HCEC 1CT (cell line): ENCODE results near the gene FBXO28.
A peak's percentile ranks its signal among the peaks of the same experiment; 100 is the strongest.

Experiments used
- DNase-seq: peaks from one replicate; pipeline ENCODE4 v3.0.0-alpha.2; 2017

The FBXO28 gene

DNA sequence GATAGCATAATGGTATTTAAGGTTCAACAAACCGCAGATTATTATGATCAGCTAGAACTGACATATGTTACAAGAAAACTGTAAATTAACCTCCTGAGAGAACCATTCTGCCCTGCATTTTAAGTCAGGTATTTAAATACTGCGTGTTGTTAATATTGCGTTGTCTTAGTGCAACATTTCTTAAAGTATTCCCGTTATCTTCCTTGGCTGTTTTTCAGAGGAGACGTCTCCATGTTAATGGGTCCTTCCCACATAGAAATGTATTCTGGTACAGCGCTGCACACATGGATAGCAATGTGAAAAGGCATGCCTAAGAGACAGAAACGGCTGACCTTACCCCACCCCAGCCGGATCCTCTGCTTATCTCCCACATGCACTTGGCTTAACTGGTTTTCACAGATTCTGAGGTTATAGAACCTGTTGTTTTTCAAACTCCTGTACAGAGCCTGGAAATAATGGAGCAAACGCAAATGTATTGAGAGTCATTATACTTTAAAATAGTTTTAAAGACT is 46.3 kb downstream of the FBXO28 start:
- DNase-seq: no peak

DNA sequence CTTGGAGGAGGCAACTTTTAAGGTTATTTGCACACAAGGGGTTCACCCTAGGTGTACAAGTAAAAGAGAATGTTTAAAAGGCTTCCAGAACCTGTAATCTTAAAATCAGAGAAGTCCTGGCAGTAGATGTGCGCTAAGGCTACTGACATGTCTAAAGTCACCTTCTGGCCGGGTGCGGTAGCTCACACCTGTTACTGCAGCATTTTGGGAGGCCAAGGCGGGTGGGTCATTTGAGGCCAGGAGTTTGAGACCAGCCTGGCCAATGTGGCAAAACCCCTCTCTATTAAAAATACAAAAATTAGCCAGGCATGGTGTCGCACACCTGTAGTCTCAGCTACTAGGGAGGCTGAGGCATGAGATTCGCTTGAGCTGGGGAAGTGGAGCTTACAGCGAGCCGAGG is 48.9 kb downstream of the FBXO28 start:
- DNase-seq: no peak

DNA sequence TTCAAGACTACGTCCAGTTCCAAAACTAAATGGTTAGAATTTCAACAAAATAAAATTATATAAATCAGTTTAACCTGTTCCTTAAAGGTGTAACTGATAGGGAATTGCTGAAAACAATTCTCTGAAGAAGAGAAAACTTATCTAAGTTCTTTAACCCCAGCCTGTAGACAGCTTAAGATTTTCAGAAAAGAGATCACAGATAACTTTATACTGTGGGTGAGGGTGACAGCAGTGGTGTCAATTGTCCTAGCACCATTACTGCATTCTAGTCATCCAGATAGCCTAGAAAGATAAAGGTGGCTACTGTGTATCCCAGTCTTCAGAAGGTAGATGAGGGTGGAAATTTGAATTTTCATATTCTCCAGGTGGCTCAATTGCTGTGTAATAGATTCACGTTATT is 49.4 kb downstream of the FBXO28 start:
- DNase-seq: no peak

DNA sequence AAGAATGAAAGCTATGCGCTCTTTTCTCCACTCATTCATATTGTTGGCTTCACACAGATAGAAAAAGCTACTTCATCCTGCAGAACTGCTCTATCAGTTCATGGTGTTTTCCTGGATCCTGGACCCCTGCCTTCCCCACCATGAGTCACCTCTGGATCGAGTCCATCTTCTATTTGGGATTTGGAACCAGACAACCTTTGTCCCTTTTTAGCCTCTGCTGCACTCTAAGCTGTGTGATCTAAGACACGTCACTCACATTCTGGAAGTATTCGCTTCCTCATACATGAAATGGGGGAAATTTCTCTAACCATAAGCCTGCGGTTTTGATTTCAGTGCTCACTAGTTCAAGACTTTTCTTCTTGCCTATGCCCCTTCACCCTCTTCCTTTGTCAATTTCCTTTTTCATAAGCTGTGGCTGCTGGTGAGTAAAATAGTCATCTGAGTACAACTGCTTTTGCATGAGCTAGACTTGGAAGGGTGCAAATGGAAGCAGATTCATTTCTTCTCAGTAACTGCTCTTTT is 55.0 kb downstream of the FBXO28 start:
- DNase-seq: peak; percentile 91

DNA sequence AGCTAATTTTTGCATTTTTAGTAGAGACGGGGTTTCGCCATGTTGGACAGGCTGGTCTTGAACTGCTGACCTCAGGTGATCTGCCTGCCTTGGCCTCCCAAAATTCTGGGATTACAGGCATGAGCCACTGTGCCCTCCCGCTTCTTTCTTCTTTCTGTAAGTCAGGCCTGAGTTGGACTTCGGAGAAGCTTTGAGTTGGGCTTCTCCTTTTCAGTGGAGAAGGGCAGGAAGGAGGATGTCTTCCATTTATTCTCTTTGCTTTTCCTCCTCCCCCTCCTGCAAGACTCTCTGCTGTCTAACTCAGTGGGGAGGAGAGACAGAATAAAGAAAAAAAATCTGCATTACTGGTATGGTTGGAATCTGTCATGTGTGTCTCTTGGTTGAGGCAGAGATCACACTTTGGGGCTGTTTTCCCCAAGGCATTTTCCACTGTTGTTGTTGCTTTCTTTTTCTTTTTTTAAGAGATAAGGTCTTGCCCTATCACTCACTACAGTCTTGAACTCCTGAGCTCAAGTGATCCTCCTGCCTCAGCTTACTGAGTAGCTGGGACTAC is 55.9 kb downstream of the FBXO28 start:
- DNase-seq: no peak

DNA sequence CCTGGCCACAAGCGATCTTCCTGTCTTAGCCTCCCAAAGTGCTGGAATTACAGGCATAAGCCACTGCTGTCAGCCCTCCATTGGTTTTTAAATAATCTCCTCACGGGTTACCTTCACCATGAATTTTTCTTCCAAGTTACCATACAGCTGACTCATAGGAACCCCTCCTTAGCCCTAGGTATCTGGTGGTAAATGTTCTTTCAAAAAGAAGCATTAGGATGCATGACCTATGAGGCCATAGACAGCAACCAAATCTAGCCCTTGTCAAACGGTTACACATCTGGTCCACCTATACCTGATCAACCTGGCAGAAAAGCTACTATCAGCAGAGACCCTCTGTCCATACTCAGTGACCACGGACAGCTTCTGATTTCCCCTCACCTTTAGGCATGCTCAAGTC is 56.4 kb downstream of the FBXO28 start:
- no peak for DNase-seq

DNA sequence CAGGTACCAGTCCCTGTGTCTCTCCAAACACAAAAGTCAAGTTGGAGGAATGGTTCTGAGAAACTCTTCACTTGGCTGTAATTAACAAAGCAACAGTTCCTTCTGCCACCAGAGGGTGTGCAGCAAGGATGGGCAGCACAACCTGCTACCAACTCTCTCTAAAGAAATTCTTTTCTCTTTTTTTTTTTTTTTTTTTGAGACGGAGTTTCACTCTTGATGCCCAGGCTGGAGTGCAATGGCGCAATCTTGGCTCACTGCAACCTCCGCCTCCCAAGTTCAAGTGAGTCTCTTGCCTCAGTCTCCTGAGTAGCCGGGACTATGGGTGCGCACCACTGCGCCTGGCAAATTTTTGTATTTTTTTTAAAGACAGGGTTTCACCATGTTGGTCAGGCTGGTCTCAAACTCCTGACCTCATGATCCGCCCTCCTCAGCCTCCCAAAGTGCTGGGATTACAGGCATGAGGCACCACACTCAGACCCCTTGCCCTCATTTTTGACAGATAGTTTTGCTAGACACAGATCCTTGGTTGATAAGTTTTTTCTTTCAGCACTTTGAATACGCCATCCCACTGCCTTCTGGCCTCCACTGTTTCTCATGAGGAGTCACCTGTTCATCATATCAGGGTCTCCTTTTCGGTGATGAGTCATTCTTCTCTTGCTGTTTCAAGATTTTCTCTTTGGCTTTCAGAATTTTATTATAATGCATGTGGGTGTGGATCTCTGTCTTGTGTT is 57.0 kb downstream of the FBXO28 start:
- peak; percentile 40 for DNase-seq

DNA sequence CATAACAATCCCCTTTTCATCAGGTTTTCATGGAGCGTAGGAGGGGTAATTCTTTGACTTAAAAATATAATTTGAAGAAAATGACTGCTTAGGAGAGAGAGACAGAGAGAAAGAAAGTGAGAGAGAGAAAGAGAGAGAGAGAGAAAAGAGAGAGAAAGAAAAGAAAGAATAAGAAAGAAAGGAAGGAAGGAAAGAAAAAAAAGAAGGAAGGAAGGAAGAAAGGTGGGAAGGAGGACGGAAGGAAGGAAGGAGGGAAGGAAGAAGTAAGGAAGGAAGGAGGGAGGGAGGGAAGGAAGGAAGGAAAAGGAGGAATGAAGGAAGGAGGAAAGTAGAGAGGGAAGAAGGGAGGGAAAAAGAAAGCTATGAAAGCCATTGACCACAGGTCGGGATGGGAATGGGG is 58.3 kb downstream of the FBXO28 start:
- DNase-seq: no peak

DNA sequence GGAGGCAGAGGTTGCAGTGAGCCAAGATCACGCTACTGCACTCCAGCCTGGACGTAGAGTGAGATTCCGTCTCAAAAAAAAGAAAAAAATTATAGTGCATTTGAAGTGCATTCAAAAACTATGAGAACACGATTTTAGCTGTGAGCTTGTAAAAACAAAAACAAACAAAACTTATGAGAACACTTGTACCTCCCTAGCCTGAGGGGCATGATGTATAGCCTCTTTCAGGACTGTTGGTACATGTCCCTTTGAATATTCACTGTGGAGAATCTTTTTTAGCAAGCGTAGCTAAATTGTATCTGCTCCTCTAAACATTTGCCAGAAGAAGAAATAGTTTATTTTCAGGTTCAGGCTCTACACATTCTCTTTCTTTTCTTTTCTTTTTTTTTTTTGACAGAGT is 59.6 kb downstream of the FBXO28 start:
- no peak for DNase-seq

DNA sequence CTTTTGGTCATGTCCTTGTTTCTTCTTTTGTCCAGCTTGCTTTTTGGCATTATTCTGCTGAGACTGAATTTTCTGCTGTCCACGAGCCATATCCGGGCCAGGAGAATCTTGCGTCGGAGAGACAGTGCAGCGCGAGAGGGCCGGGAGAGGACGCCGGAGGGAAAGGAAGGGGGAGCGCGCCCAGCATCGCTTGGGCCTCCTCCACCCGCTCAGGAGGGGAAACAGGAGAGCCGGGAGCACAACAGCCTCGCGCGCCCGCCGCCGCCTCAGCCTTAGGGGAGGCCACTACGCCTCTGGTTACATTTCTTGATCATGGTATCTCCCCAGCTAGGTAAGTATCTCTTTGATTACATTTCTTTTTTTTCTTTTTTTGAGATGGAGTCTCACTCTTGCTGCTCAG is 61.7 kb downstream of the FBXO28 start:
- DNase-seq: no peak

DNA sequence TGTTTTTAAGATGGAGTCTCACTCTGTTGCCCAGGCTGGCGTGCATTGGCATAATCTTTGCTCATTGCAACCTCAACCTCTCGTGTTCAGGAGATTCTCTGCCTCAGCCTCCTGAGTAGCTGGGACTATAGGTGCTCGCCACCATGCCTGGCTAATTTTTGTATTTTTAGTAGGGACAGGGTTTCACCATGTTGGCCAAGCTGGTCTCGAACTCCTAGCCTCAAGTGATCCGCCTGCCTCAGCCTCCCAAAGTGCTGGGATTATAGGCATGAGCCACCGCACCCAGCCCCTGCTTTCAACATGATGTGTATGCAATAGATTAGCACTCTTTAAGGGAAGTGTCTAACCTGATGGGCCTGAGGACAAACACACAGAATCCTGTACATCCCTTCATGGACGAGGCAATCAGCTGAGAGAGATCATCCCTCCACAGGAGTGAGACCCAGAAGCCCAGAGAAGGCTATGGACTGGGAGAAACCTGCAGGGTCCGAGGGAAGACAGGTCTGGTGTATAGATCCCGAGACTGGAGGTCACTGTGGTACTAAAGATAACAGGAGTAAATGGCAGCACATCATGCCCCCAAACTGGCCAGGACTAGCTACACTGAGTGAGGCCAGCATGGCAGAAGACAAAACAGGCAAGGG is 63.6 kb downstream of the FBXO28 start:
- no peak for DNase-seq

DNA sequence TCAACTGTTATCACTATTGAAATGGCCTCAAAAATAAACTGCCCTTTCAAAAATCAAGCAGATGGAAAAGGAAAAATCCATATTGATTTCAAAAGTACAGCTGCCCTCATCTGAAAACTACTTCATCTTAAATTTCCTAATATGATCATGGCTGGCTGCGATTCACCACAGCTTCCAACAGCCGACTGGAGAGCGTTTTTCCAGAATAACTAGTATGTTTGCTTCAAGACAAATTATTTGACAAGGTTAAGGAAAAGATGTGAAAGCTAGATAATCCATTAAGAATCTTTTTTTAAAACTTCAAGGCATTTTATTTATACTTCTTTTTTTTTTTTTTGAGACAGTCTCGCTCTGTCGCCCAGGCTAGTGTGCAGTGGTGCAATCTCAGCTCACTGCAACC is 65.0 kb downstream of the FBXO28 start:
- no peak for DNase-seq

DNA sequence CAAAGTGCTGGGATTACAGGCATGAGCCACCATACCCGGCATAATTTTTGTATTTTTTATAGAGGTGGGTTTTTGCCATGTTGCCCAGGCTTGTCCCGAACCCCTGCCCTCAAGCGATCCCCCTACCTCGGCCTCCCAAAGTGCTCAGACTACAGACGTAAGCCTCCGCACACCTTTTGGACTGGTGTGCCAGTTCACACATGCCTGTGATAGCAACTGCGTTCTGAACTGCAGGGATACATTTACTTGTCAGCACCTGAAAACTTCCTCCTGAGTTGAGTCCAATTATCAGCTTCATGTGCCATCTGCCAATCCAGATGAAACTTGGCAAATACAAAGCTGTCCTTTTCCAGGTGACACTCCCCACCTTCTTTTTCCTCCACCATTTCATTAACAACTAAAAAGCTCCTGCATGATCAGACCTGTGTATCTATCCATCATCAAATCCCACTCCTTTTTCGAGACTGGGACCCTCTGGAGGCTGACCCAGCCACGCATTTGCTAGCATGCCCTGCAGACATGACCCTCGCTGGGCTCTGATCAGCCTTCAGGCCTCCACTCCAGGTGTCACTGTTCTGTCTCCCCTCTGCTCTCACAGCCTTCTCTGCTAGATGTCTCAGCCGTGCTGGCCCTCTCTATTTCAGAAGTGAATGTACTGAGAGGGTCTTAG is 67.0 kb downstream of the FBXO28 start:
- no peak for DNase-seq

DNA sequence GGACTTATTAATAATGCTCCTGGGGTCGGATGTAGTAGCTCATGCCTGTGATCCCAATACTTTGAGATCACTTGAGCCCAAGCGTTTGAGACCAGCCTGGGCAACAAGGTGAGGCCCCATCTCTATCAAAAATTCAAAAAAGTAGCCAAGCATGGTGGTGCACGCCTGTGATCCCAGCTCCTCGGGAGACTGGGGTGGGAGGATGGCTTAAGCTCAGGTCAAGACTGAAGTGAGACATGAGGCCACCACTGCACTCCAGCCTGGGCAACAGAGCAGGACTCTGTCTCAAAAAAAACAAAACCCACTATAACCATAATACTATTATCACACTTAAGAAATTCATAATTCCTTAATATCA is 67.5 kb downstream of the FBXO28 start:
- no peak for DNase-seq

DNA sequence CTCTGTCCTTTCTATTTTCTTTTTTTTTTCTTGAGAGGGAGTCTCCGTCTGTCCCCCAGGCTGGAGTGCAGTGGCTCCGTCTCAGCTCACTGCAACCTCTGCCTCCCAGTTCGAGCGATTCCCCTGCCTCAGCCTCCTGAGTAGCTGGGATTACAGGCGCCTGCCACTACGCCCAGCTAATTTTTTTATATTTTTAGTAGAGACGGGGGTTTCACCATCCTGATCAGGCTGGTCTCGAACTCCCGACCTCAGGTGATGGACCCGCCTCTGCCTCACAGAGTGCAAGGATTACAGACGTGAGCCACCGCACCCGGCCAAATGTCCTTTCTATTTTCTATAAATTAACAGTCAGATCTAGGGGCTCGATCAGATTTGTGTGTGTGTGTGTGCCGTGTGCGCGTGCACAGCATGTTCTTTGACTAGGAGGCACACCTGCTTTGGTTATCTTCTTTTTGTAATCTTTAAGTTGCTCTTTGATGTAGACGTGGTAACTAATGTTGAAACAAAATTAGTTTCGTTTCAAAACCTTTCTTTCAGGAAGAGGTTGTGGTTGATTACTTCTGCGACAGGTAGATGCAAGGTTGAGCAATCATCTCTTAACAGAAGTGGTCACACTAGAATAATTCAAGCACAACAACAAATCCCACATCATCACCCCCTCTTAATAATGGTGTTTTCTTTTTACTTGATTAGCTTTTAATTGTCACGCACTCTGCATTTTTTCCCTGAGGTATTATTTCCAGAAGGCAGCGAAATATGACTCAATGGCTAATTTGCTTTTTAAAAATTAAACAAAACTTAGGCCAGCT is 68.3 kb downstream of the FBXO28 start:
- no peak for DNase-seq

DNA sequence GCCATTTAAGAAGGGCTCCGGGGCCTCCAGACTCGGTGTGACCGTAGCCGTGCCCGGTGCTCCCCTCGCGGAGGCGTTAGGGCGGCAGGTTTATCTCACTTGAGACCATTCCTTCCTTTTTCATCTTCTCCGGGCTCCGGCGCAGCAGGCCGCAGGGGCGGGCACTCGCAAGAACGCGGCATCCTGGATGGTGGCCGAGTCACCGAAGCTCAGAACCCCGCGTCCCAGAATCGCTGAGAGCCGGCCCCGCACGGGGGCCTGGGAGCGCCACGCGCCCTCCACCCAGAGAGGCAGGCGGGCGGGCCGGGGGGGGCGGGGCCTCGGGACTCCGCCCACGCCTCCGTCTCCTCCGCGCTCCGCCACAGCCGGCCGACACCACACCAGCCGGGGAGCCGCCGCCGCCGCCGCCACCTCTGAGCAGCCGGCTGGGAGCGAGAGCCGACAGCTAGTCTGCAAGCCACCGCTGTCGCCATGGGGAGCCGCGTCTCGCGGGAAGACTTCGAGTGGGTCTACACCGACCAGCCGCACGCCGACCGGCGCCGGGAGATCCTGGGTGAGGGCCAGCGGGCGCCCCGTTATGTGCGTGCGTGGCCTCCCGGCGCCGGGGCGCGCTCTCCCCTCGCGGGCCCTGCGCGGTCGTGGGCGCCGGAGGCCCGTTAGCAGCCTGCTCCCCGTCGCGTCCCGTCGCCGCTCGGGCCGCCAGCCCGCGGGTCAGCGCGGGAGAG is 69.1 kb downstream of the FBXO28 start, which contains the start of gene DEGS1:
DEGS1 (plus strand) TSS at position 375 of the 725 bp plus-strand sequence; CDS start at position 472, 97 bp downstream.
- DNase-seq: peak; percentile 74

DNA sequence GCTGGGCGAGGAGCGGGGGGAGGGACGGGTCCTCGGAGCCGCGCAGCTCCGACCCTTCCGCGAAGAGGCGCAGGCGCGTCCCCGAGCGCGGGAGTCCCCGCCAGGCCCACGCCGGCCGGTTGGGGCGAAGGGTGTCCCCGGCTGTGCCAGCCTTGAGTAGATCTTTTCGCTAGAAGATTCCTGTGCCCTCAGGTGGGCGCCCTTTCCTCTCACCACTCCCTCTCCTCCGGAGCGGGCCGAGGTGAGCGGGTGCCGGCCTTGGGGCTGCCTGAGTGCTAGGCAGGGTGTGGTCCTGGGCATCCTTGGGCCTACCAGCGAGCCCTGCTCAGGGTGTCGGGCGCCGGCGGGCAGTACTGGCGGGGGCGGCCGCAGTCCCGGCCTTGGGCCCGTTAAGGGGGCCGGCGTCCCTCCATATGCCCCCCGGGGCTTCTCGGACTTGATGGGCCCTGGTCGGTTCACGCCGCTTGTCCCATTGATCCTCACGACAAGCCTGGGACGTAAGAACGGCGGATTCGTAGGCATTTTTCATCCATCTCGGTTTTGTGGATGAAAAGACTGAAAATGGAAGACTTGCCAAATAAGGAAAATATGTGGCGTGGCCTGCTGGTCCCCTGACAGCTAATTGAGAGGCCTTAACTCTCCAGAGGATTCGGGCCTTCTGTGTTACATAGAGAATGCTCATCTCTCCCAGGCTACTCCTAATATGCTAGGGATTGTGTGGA is 69.8 kb downstream of the FBXO28 start:
- DNase-seq: peak; percentile 56

DNA sequence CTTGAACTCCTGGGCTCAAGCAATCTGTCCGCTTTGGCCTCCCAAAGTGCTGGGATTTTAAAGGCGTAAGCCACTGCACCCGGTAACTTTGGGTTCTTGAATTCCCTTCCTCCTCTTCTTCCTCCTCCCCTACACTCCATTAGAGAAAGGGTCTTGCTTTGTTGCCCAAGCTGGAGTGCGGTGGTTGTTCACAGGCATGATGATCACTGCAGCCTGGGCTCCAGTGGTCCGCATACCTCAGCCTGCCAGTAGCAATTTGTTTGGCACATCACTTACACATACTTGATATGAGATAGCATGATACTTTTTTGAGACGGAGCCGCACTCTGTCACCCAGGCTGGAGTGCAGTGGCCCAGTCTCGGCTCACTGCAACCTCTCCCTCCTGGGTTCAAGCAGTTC is 71.3 kb downstream of the FBXO28 start:
- DNase-seq: no peak

DNA sequence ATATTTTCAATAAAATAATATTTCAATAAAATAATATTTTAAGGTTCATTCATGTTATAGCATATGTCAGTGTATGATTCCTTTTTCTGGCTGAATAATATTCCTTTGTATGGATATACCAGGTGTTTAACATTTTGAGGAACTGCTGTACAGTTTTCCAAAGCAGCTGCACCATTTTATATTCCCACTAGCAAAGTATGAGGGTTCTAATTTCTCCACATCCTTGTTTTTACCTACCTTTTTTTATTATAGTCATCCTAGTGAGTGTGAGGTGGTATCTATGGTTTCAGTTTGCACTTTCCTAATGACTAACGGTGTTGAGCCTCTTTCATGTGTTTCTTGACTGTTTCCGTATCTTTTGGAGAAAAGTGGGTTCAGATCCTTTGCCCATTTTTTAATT is 74.4 kb downstream of the FBXO28 start:
- no peak for DNase-seq

DNA sequence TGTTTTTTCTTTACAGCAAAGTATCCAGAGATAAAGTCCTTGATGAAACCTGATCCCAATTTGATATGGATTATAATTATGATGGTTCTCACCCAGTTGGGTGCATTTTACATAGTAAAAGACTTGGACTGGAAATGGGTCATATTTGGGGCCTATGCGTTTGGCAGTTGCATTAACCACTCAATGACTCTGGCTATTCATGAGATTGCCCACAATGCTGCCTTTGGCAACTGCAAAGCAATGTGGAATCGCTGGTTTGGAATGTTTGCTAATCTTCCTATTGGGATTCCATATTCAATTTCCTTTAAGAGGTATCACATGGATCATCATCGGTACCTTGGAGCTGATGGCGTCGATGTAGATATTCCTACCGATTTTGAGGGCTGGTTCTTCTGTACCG is 75.7 kb downstream of the FBXO28 start:
- DNase-seq: no peak
